Suppressor macrophage (primary cell): ENCODE measurements around the gene ZCCHC14.

Source experiments
- DNase-seq, 4 experiments: peaks; one replicate each; pipeline ENCODE4 v3.0.0-alpha.2; 2020 to 2022

Gene ZCCHC14

DNA sequence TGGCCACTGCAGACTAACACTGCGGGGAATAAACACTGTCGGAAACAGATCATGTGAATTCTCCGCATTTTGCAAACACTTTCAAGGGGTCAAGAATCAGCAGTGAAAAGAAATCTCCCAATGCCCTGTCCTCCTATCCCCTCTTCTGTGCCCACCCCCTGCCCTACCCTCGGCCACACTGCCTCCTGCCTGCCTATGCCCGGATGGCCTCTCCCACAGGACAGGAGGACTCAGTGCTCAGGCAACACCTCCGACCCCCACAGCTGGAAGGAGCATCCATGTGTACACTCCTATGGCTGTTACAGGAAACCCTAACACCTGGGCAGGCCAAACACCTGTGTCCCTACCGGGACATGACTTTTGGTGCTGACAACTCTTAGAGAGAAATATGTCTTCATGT lies 133.7 kb downstream of the ZCCHC14 start:
- DNase-seq, result no peak

DNA sequence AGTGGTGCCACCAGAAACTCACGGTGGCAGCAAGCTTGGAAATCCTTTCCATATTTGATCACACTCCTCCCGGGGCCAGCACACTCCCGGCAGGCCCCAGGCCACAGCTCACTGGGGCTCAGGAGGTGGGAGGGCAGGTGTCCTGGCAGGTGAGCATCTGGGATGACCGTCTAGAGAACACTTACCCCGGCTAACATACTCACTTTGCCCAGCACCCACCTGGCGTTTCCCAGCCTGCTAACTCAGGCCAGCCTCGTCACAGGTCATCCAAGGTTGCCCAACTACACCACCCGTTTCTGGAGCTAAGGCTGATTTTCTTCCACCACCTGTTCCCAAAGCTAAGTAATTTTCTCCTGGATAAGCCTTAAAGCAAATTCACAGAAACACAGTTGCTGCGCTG lies 134.1 kb downstream of the ZCCHC14 start:
- no peak for DNase-seq

DNA sequence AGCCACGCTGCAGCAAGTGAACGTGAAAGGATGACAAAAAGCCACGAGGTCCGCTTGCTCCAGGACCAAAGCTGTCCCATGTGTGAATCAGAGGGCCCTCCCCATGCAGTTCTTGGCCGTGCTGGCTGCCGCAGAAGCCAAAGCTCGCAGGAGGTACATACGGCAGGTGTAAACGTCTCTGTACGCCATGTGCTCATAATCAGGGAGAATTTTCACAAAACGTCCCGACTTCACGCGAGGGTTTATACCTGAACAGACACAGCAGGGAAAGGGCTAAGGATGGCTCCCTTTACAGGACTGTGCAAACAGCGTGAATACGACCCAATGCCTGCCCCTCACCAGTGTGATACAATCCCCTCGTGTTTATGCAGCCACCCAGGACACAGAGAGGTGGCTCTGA lies 134.6 kb downstream of the ZCCHC14 start:
- DNase-seq, result no peak

DNA sequence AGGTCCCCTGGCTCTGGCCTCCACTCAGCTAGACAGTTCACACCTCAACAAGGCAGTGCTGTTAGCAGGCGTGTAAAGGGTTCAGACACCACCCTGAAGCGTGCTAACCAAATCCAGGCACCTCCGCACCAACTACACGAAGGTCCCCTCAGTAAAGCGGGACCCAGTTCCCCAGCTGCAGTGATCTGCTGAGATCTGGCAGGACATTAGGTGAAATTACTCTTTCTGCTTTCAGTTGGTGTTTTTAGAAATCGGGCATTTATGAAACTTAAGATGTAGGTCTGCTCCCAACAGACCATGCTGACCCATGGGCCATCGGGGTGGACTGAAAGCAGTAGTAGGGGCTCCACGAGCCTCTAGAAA lies 136.4 kb downstream of the ZCCHC14 start:
- no peak for DNase-seq
